Measurements from ENCODE around the gene SMG6.

- TF ChIP-seq RAD21 (IDR thresholded peaks at IDR 0.05; ENCODE audit: low read depth) (no peak), TAF1 (IDR thresholded peaks at IDR 0.05; ENCODE audit: low read depth) (no peak), FOXM1 (IDR thresholded peaks at IDR 0.05; ENCODE audit: borderline replicate concordance, low read depth) (no peak), ZBTB7A (IDR thresholded peaks at IDR 0.05; ENCODE audit: low read depth) (no peak), CEBPB (IDR thresholded peaks at IDR 0.05) (no peak), USF1 (IDR thresholded peaks at IDR 0.05) (no peak), EP300 (IDR thresholded peaks at IDR 0.05; ENCODE audit: borderline replicate concordance) (no peak), TCF12 (IDR thresholded peaks at IDR 0.05; ENCODE audit: low read depth) (no peak), CREB1 (IDR thresholded peaks at IDR 0.05; ENCODE audit: low read depth) (no peak), EGR1 (IDR thresholded peaks at IDR 0.05) (no peak), YY1 (IDR thresholded peaks at IDR 0.05; ENCODE audit: low read depth) (no peak), NFIC (IDR thresholded peaks at IDR 0.05) (no peak)
- TF ChIP-seq, protein P1, sequence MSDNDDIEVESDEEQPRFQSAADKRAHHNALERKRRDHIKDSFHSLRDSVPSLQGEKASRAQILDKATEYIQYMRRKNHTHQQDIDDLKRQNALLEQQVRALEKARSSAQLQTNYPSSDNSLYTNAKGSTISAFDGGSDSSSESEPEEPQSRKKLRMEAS (IDR thresholded peaks at IDR 0.05), result no peak
- TF ChIP-seq, protein P2, sequence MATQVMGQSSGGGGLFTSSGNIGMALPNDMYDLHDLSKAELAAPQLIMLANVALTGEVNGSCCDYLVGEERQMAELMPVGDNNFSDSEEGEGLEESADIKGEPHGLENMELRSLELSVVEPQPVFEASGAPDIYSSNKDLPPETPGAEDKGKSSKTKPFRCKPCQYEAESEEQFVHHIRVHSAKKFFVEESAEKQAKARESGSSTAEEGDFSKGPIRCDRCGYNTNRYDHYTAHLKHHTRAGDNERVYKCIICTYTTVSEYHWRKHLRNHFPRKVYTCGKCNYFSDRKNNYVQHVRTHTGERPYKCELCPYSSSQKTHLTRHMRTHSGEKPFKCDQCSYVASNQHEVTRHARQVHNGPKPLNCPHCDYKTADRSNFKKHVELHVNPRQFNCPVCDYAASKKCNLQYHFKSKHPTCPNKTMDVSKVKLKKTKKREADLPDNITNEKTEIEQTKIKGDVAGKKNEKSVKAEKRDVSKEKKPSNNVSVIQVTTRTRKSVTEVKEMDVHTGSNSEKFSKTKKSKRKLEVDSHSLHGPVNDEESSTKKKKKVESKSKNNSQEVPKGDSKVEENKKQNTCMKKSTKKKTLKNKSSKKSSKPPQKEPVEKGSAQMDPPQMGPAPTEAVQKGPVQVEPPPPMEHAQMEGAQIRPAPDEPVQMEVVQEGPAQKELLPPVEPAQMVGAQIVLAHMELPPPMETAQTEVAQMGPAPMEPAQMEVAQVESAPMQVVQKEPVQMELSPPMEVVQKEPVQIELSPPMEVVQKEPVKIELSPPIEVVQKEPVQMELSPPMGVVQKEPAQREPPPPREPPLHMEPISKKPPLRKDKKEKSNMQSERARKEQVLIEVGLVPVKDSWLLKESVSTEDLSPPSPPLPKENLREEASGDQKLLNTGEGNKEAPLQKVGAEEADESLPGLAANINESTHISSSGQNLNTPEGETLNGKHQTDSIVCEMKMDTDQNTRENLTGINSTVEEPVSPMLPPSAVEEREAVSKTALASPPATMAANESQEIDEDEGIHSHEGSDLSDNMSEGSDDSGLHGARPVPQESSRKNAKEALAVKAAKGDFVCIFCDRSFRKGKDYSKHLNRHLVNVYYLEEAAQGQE (IDR thresholded peaks at IDR 0.05; ENCODE audit: low read depth), result no peak
Measured at GRCh38 chr17:2283302-2283701, 20.3 kb downstream of the SMG6 start.

All from Ishikawa (cell line).